A549 (cell line): Measurements from ENCODE around the gene ADAMTS16.

Source experiments
- MAX ChIP-seq: IDR thresholded peaks from 2 replicates; pipeline ENCODE4 v1.6.1; 2012
- POLR2A ChIP-seq: IDR thresholded peaks from 2 replicates; pipeline ENCODE4 v1.6.1; 2012; ENCODE audit warnings: mild to moderate bottlenecking, low read length

DNA sequence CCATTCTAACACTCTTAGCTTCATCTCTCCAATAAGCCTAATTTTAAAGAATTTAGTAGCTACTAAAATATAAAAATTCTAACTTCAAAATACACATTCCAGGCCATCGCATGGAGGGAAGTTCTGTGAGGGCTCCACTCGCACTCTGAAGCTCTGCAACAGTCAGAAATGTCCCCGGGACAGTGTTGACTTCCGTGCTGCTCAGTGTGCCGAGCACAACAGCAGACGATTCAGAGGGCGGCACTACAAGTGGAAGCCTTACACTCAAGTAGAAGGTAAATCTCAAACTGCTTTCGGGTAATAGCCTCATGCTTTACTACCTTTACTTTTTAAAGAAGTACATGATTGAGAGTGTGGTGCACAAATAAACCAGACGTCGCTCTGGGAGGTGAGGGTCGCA, 94.8 kb downstream of the ADAMTS16 start:
- no peak for TF ChIP-seq POLR2A
- no peak for TF ChIP-seq MAX
